Fibroblast of mammary gland (primary cell): Measurements from ENCODE around the gene CARD14.

Experiments used
- DNase-seq: peaks from one replicate; pipeline ENCODE4 v3.0.0-alpha.2; 2010; ENCODE audit warnings: low read depth
- H3K4me3 ChIP-seq: 2 replicates; pipeline ENCODE4 v1.5.1; 2011; ENCODE audit warnings: low read depth, mild to moderate bottlenecking, low read length, moderate library complexity; ENCODE audit not compliant: control insufficient read depth
- TF ChIP-seq, protein P1 (sequence below): conservative IDR thresholded peaks from 2 replicates; pipeline ENCODE4 v1.5.1; 2011; ENCODE audit warnings: low read depth, low read length, inconsistent platforms; ENCODE audit not compliant: control insufficient read depth, insufficient read depth

CARD14 gene

DNA sequence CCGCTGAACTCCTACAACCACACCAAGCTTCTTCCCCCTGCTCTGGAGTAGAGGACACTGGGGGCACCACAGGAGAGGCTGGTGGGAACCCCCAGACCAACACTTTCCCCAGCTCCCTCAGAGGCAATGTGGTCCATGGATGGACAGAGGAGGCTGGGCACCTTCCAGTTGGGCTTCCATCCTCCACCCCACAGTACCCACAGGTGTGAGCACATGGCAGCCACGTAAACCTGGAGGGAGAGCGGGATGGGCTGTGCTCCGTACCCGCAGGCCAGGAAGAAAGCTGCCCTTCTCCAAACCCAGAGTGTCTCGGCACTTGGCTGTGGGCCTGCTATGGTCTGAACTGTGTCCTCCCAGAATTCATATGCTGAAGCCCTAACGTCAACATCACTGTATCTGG is 48.6 kb downstream of the CARD14 start:
- no peak overlapping the region for H3K4me3 ChIP-seq
- TF ChIP-seq, protein P1, sequence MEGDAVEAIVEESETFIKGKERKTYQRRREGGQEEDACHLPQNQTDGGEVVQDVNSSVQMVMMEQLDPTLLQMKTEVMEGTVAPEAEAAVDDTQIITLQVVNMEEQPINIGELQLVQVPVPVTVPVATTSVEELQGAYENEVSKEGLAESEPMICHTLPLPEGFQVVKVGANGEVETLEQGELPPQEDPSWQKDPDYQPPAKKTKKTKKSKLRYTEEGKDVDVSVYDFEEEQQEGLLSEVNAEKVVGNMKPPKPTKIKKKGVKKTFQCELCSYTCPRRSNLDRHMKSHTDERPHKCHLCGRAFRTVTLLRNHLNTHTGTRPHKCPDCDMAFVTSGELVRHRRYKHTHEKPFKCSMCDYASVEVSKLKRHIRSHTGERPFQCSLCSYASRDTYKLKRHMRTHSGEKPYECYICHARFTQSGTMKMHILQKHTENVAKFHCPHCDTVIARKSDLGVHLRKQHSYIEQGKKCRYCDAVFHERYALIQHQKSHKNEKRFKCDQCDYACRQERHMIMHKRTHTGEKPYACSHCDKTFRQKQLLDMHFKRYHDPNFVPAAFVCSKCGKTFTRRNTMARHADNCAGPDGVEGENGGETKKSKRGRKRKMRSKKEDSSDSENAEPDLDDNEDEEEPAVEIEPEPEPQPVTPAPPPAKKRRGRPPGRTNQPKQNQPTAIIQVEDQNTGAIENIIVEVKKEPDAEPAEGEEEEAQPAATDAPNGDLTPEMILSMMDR: no peak
- no peak for DNase-seq

DNA sequence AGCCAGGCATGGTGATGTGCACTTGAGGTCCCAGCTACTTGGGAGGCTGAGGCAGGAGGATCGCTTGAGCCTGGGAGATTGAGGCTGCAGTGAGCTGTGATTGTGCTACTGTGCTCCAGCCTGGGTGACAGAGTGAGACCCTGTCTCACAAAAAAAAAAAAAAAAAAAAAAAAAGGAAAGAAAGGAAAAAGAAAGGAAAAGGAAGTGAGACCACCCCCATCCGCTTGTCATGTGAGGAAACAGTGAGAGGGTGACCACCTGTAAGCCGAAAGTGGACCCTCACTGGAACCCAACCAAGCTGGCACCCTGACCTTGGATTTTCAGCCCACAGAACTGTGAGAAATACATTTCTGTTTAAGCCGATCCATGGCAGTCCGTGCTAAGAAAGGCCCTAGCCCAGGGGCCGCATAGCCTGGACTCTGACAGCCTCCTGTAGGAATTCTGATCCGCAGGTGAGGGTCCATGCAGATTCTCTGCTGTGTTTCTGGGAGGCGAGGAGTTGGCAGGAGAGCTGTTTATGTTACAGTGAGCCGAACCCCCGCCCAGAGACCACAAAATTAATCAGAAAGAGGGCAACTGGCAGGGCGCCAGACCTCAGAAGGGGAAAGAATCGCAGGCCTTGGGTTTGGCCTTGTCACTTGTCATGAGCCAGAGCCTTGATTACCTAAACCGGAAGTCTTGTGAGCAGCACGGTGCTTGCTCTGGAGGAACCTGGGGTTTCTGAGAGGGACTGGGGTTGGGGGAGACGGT is 49.4 kb downstream of the CARD14 start:
- TF ChIP-seq, protein P1: no peak
- peak overlapping the region; percentile 75 for H3K4me3 ChIP-seq
- DNase-seq: peak; percentile 86

DNA sequence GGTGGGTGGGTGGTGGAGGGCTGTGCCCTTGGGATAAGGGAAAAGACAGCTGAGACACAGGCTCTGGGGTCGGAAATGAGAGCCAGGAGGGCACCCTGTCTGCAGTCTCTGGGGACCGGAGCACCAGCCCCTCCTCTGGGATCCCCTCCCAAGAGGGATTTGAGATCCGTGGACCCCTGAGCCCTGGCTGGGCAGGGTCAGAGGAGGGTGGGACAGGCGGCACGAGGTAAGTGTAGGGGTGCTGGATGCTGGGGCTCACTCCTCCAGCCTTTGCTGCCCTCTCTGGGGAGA is 49.9 kb downstream of the CARD14 start:
- no peak for DNase-seq
- TF ChIP-seq, protein P1: no peak
- peak overlapping the region; percentile 75 for H3K4me3 ChIP-seq

DNA sequence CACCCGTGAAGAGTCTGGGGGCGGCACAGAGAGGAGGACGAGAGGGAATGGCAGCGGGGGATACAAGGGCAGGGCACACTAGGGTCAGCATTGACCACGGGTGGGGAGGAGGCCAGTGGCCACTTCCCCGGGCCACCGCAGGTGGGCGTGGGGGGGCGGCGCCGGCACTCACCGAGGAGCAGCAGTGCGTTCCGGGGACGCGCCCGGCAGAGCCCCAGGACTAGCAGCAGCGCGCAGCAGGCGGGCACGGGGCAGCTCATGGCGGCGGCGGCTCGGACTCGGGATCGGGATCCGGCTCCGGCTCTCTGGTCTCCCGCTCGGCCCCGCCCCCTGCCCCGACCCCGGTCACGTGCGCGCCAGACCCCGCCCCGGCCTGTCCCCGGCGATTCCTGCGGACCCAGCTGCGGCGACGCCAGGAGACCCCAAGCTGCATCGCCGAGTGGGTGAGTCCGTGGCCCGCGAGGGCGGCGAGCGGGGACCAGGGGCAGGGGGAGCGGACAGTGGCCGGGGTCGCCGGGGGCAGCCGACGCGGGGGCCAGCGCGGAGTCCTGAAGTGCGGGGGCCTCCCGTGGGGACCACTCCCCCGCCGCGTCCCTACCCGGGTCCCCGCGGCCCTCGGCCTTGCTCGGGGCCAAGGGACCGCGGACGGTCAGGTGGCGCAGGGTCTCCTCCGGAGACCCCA is 50.4 kb downstream of the CARD14 start, which contains the start of the genes SGSH and SLC26A11:
SGSH (minus strand) TSS at position 280 of the 682 bp plus-strand sequence; CDS start at position 260, 20 bp downstream.
SLC26A11 (plus strand) TSS at position 374 of the 682 bp plus-strand sequence. CDS start 1,134 bp downstream, outside the sequence.
- TF ChIP-seq, protein P1: no peak
- peak; percentile 30 for DNase-seq
- H3K4me3 ChIP-seq: peak within 1 kb of the TSS; percentile 75

DNA sequence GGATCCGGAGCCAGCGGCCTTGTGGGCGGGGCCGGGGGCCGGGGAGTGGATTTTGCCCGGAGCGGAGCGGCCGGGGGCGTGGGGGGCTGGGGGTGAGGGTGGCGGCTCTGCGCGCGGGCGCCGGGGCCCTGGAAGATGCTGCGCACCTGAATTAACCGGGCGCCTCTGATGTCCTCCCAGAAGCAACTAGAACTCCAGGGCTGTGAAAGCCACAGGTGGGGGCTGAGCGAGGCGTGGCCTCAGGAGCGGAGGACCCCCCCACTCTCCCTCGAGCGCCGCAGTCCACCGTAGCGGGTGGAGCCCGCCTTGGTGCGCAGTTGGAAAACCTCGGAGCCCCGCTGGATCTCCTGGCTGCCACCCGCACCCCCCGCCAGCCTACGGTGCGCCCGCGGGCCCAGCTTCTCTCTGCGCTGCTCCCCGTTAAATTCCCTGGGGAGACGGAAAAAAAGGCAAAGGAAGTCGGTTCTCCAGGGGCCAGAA is 50.9 kb downstream of the CARD14 start:
- DNase-seq: no peak
- peak overlapping the region; percentile 75 for H3K4me3 ChIP-seq
- TF ChIP-seq, protein P1: no peak

DNA sequence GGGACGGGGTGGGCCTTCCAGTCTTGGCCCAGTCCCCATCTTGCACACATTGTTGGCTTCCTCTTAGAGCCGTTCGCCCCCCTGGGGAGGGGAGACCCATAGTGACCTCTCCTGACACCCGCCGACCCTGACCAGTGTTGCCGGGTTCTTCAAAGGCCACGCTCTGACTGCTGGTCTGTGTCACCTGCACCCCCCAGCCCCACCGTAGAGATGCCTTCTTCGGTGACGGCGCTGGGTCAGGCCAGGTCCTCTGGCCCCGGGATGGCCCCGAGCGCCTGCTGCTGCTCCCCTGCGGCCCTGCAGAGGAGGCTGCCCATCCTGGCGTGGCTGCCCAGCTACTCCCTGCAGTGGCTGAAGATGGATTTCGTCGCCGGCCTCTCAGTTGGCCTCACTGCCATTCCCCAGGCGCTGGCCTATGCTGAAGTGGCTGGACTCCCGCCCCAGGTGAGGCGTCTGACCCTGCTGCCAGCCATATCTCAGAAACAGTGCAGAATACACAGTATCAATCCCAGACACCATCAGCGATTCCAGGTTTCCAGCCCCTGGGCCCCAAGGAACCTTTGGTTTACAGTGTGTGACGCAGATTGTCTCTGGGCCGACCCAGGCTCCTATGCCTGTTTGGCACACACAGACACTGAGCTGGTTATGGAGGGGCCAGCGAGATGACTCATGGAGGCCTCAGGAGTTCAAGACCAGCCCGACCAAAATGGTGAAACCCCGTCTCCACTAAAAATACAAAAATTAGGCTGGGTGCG is 51.7 kb downstream of the CARD14 start:
- TF ChIP-seq, protein P1: no peak
- no peak for DNase-seq
- peak overlapping the region; percentile 75 for H3K4me3 ChIP-seq
